Urinary bladder (tissue), 4 donors: Measurements from ENCODE around the gene ENTREP3. TPM values are rescaled to one million over a fixed set of nuclear protein-coding genes. Genes with fewer than 3 reads are reported as not detected.
A peak's percentile ranks its signal among the peaks of the same experiment; 100 is the strongest.
"Not testable (repeated sequence)": the region's sequence is repeated elsewhere in the genome, so short reads cannot be mapped to it uniquely, and the experiment has no call there.

Experiments used
- DNase-seq: peaks from one replicate; pipeline ENCODE4 v3.0.0-alpha.2; 2015; ENCODE audit errors: extremely low spot score
- H3K27ac ChIP-seq: one replicate; pipeline ENCODE4 v1.5.1; 2013; ENCODE audit warnings: low read depth, mild to moderate bottlenecking, moderate library complexity
- H3K36me3 ChIP-seq: one replicate; pipeline ENCODE4 v1.6.1; 2013; ENCODE audit warnings: mild to moderate bottlenecking, moderate library complexity; ENCODE audit not compliant: insufficient read depth
- H3K4me1 ChIP-seq: one replicate; pipeline ENCODE4 v1.6.1; 2013; ENCODE audit warnings: mild to moderate bottlenecking, moderate library complexity; ENCODE audit not compliant: insufficient read depth
- H3K4me3 ChIP-seq: one replicate; pipeline ENCODE4 v1.5.1; 2013; ENCODE audit warnings: low read depth, low read length
- WGBS: extraction: QIAGEN DNeasy Blood & Tissue Kit; methylation state at CpG from one replicate; pipeline ENCODE4 v1.1.7; 2013; 5-methylcytosine and 5-hydroxymethylcytosine counted together
- polyA plus RNA-seq: library from polyadenylated mRNA; stranded (reverse); fragments of 200-250 nt; gene quantifications from one replicate; pipeline ENCODE4 v1.2.3, GENCODE V29; 2013
- total RNA-seq: library from RNA; depleted of rRNA; stranded (reverse); fragments of >200 nt; gene quantifications from one replicate; pipeline ENCODE4 v1.2.3, GENCODE V29; 2014
- donor health status: healthy with polysubstance abuse.
- donor health status: healthy.

The ENTREP3 gene
- total and polyA plus RNA-seq, 2 donors = 2.6 to 37.8 TPM

- not testable (repeated sequence) for H3K4me1 ChIP-seq, H3K27ac ChIP-seq, H3K4me3 ChIP-seq, H3K36me3 ChIP-seq, DNase-seq
- 88% methylated on average over 1 of the region's 5 CpGs for WGBS
Observed at GRCh38 chr1:155233502-155233901, 21.8 kb downstream of the ENTREP3 start.

GRCh38 chr1:155232001-155232978 lies 23.0 kb downstream of the ENTREP3 start:
- H3K27ac ChIP-seq, DNase-seq, H3K36me3 ChIP-seq, H3K4me3 ChIP-seq, H3K4me1 ChIP-seq: not testable (repeated sequence)
- 37% methylated on average over 13 of the region's 13 CpGs for WGBS

- 76% methylated on average over 3 of the region's 3 CpGs for WGBS
- H3K27ac ChIP-seq, H3K36me3 ChIP-seq, H3K4me1 ChIP-seq, H3K4me3 ChIP-seq, DNase-seq: not testable (repeated sequence)
Observed at GRCh38 chr1:155231302-155231701, 24.0 kb downstream of the ENTREP3 start.

- Histone ChIP-seq H3K4me1 (no peaks in the 10 kb centered on the region), H3K27ac (peak overlapping the region; percentile 18), H3K4me3 (no peak overlapping the region), H3K36me3 (no peaks in the 10 kb centered on the region)
- WGBS = 31% methylated on average over 9 of the region's 9 CpGs
- DNase-seq = no peak
Observed at GRCh38 chr1:155228096-155228427, 27.2 kb downstream of the ENTREP3 start.

GRCh38 chr1:155227261-155228095 lies 27.8 kb downstream of the ENTREP3 start:
- H3K36me3 ChIP-seq = no peaks in the 10 kb centered on the region
- H3K4me1 ChIP-seq = no peaks in the 10 kb centered on the region
- under 1% methylated on average over 42 of the region's 42 CpGs for WGBS
- peak overlapping the region; percentile 18 for H3K27ac ChIP-seq
- H3K4me3 ChIP-seq = peak overlapping the region; percentile 24
- DNase-seq = peak; percentile 99

GRCh38 chr1:155226910-155227260 lies 28.4 kb downstream of the ENTREP3 start:
- no peak for DNase-seq
- Histone ChIP-seq H3K36me3 (no peaks in the 10 kb centered on the region), H3K4me3 (peak overlapping the region; percentile 24), H3K4me1 (no peaks in the 10 kb centered on the region), H3K27ac (no peak overlapping the region)
- under 1% methylated on average over 19 of the region's 19 CpGs for WGBS

- 1% methylated on average over 7 of the region's 7 CpGs for WGBS
- Histone ChIP-seq H3K4me1 (no peaks in the 10 kb centered on the region), H3K4me3 (peak overlapping the region; percentile 24), H3K27ac (no peak overlapping the region), H3K36me3 (no peaks in the 10 kb centered on the region)
- DNase-seq = peak; percentile 68
Observed at GRCh38 chr1:155226188-155226909, 28.9 kb downstream of the ENTREP3 start.

- 96% methylated on average over 8 of the region's 8 CpGs for WGBS
- not testable (repeated sequence) for H3K27ac ChIP-seq, H3K4me1 ChIP-seq, DNase-seq, H3K4me3 ChIP-seq, H3K36me3 ChIP-seq
Observed at GRCh38 chr1:155225404-155225759, 29.9 kb downstream of the ENTREP3 start.

- H3K4me3 ChIP-seq = no peak overlapping the region
- H3K27ac ChIP-seq = no peak overlapping the region
- no peak for DNase-seq
- no peaks in the 10 kb centered on the region for H3K4me1 ChIP-seq
- H3K36me3 ChIP-seq = no peaks in the 10 kb centered on the region
- 79% methylated on average over 7 of the region's 7 CpGs for WGBS
Observed at GRCh38 chr1:155223047-155223446, 32.2 kb downstream of the ENTREP3 start.

GRCh38 chr1:155220211-155220965 lies 34.9 kb downstream of the ENTREP3 start:
- DNase-seq, H3K27ac ChIP-seq, H3K4me3 ChIP-seq, H3K36me3 ChIP-seq, H3K4me1 ChIP-seq: not testable (repeated sequence)
- WGBS = 86% methylated on average over 10 of the region's 10 CpGs

GRCh38 chr1:155219592-155220031 lies 35.7 kb downstream of the ENTREP3 start:
- no peak overlapping the region for H3K4me3 ChIP-seq
- no peaks in the 10 kb centered on the region for H3K36me3 ChIP-seq
- H3K27ac ChIP-seq = no peak overlapping the region
- DNase-seq = no peak
- WGBS = 8% methylated on average over 1 of the region's 1 CpG
- no peaks in the 10 kb centered on the region for H3K4me1 ChIP-seq

- Histone ChIP-seq H3K4me3 (no peak overlapping the region), H3K27ac (no peak overlapping the region), H3K4me1 (no peaks in the 10 kb centered on the region), H3K36me3 (no peaks in the 10 kb centered on the region)
- WGBS = 36% methylated on average over 7 of the region's 7 CpGs
- no peak for DNase-seq
Observed at GRCh38 chr1:155218854-155219591, 36.3 kb downstream of the ENTREP3 start.
